MM.1S (cell line): ENCODE measurements around the gene RET.

Experiments
- DNase-seq: peaks from one replicate; pipeline ENCODE4 v3.0.0-alpha.2; 2015
- H2AFZ ChIP-seq: fragments of 300-600 bp; sonication (generic); 2 replicates; pipeline ENCODE4 v1.6.0; 2016; ENCODE audit warnings: antibody characterized with exemption, low read length
- H3F3A ChIP-seq: fragments of 300-600 bp; sonication (generic); 2 replicates; pipeline ENCODE4 v1.6.1; 2016; ENCODE audit warnings: mild to moderate bottlenecking, antibody characterized with exemption, low read length, moderate library complexity, mixed read lengths; ENCODE audit not compliant: insufficient read depth
- H3K27ac ChIP-seq: fragments of 300-600 bp; sonication (generic); 2 replicates; pipeline ENCODE4 v1.5.1; 2016; ENCODE audit warnings: mild to moderate bottlenecking, low read length
- H3K27me3 ChIP-seq: fragments of 300-600 bp; sonication (generic); replicated peaks from 2 replicates; pipeline ENCODE4 v1.6.0; 2016; ENCODE audit warnings: low read length; ENCODE audit not compliant: insufficient read depth
- H3K36me3 ChIP-seq: fragments of 300-600 bp; sonication (generic); replicated peaks from 2 replicates; pipeline ENCODE4 v1.6.1; 2016; ENCODE audit warnings: mild to moderate bottlenecking, low read length, mixed read lengths; ENCODE audit not compliant: insufficient read depth
- H3K4me1 ChIP-seq: fragments of 300-600 bp; sonication (generic); 2 replicates; pipeline ENCODE4 v1.6.1; 2016; ENCODE audit warnings: low read length, mixed read lengths
- H3K4me2 ChIP-seq: fragments of 300-600 bp; sonication (generic); 2 replicates; pipeline ENCODE4 v1.6.0; 2016; ENCODE audit warnings: low read depth, low read length
- H3K4me3 ChIP-seq: fragments of 300-600 bp; sonication (generic); 2 replicates; pipeline ENCODE4 v1.5.1; 2016; ENCODE audit warnings: low read length, mixed read lengths
- H3K79me2 ChIP-seq: fragments of 300-600 bp; sonication (generic); 2 replicates; pipeline ENCODE4 v1.6.1; 2016; ENCODE audit warnings: mixed run types, low read length, mixed read lengths
- H3K9ac ChIP-seq: fragments of 300-600 bp; sonication (generic); 2 replicates; pipeline ENCODE4 v1.6.1; 2016; ENCODE audit warnings: low read length, mixed read lengths
- H3K9me2 ChIP-seq: fragments of 300-600 bp; sonication (generic); replicated peaks from 2 replicates; pipeline ENCODE4 v1.6.1; 2016; ENCODE audit warnings: mild to moderate bottlenecking, low read length, mixed read lengths; ENCODE audit not compliant: insufficient read depth
- H3K9me3 ChIP-seq: fragments of 300-600 bp; sonication (generic); replicated peaks from 2 replicates; pipeline ENCODE4 v1.6.1; 2016; ENCODE audit warnings: mild to moderate bottlenecking, low read length, mixed read lengths; ENCODE audit not compliant: insufficient read depth
- H4K20me1 ChIP-seq: fragments of 300-600 bp; sonication (generic); 2 replicates; pipeline ENCODE4 v1.6.1; 2016; ENCODE audit warnings: mild to moderate bottlenecking, low read length, moderate library complexity, mixed read lengths; ENCODE audit not compliant: insufficient read depth
- EZH2 ChIP-seq: fragments of 300-600 bp; sonication (generic); optimal IDR thresholded peaks from 2 replicates; pipeline ENCODE3; 2017; ENCODE audit warnings: low read depth, mild to moderate bottlenecking, antibody characterized with exemption, low read length, mixed read lengths
- EZH2phosphoT487 ChIP-seq: fragments of 300-600 bp; sonication (generic); IDR thresholded peaks from 2 replicates; pipeline ENCODE4 v1.6.1; 2018; ENCODE audit warnings: antibody characterized with exemption, low read length
- TF ChIP-seq, protein P1 (sequence below): fragments of 300-600 bp; sonication (generic); IDR thresholded peaks from 2 replicates; pipeline ENCODE4 v1.5.1; 2016; ENCODE audit warnings: antibody characterized with exemption, low read length, mixed read lengths

RET gene

DNA sequence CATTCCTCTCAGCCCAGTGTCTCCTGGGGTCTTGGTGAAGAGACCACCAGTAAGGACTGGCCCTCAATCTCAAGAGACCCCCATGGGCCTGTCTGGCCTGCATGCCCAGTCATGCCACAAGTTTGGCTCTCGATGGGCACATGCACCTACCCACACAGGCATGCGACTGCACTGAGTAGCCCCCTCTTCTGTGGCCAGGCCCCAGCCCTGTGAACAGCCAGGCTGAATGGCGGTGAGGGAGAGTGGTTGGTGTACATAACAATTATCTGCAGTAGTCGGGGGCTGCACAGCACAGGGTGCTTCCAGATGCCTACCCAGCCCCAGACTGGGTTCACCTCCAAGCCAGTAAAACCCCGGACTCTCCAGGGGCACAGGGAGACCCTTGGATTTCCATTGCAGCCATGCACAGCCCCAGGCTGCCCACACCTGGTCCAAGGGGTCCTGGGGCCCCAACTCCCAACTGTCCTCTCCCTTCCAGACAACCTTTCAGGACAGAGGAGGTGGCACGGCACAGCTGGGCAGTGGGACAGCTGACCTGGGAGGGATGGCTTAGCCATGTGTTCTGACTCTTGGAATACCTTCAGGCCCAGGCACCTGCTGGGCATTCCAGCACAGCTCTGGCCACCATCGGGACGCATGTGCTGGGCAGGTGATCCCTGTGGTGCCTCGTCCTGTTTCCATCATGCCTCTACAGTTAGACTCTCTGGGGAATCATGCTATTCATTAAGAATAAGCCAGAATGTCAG is 40.3 kb downstream of the RET start:
- Histone ChIP-seq H3K4me3 (no peak overlapping the region), H3K36me3 (no peaks in the 10 kb centered on the region), H4K20me1 (no peaks in the 10 kb centered on the region), H3F3A (no peaks in the 10 kb centered on the region), H3K4me1 (no peaks in the 10 kb centered on the region), H3K27ac (no peak overlapping the region), H2AFZ (no peak overlapping the region), H3K4me2 (no peak overlapping the region), H3K9me2 (no peaks in the 10 kb centered on the region), H3K9me3 (no peaks in the 10 kb centered on the region), H3K27me3 (no peaks in the 10 kb centered on the region), H3K9ac (no peak overlapping the region), H3K79me2 (no peaks in the 10 kb centered on the region)
- no peak for DNase-seq
- no peak for TF ChIP-seq EZH2
- TF ChIP-seq, protein P1, sequence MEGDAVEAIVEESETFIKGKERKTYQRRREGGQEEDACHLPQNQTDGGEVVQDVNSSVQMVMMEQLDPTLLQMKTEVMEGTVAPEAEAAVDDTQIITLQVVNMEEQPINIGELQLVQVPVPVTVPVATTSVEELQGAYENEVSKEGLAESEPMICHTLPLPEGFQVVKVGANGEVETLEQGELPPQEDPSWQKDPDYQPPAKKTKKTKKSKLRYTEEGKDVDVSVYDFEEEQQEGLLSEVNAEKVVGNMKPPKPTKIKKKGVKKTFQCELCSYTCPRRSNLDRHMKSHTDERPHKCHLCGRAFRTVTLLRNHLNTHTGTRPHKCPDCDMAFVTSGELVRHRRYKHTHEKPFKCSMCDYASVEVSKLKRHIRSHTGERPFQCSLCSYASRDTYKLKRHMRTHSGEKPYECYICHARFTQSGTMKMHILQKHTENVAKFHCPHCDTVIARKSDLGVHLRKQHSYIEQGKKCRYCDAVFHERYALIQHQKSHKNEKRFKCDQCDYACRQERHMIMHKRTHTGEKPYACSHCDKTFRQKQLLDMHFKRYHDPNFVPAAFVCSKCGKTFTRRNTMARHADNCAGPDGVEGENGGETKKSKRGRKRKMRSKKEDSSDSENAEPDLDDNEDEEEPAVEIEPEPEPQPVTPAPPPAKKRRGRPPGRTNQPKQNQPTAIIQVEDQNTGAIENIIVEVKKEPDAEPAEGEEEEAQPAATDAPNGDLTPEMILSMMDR, result no peak

DNA sequence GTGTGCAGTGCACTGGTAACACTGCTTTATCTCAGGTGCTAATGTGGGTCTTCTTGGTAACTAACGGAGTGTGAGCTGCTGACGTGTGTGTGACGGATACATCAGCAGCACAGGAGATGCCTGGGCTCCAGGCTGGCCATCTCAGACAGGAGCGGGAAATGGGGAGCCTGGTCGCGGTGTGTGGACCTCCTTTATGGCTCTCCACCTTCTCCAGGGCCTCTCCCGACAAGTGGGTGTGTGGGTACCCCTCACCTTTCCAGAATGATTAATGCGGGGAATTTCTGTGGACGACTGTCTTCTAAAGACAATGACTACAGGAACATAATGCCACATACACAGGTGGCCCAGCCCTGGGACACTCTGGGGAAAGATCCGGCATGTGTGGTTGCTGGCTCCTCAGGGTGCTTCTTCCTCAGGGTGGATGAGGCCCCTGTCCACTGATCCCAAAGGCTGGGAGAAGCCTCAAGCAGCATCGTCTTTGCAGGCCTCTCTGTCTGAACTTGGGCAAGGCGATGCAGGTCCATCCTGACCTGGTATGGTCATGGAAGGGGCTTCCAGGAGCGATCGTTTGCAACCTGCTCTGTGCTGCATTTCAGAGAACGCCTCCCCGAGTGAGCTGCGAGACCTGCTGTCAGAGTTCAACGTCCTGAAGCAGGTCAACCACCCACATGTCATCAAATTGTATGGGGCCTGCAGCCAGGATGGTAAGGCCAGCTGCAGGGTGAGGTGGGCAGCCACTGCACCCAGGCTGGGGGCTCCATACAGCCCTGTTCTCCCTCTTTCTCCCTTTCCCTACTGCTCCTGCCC is 41.1 kb downstream of the RET start:
- TF ChIP-seq EZH2 (no peak), EZH2phosphoT487 (no peak)
- TF ChIP-seq, protein P1, result no peak
- H3F3A ChIP-seq, result no peaks in the 10 kb centered on the region
- H3K4me2 ChIP-seq, result no peak overlapping the region
- H3K9me3 ChIP-seq, result no peaks in the 10 kb centered on the region
- H3K4me3 ChIP-seq, result no peak overlapping the region
- no peak overlapping the region for H3K9ac ChIP-seq
- no peaks in the 10 kb centered on the region for H3K9me2 ChIP-seq
- no peak overlapping the region for H3K27ac ChIP-seq
- no peaks in the 10 kb centered on the region for H3K4me1 ChIP-seq
- no peaks in the 10 kb centered on the region for H3K27me3 ChIP-seq
- no peaks in the 10 kb centered on the region for H4K20me1 ChIP-seq
- no peak overlapping the region for H2AFZ ChIP-seq
- no peak for DNase-seq
- no peaks in the 10 kb centered on the region for H3K36me3 ChIP-seq
- no peaks in the 10 kb centered on the region for H3K79me2 ChIP-seq

DNA sequence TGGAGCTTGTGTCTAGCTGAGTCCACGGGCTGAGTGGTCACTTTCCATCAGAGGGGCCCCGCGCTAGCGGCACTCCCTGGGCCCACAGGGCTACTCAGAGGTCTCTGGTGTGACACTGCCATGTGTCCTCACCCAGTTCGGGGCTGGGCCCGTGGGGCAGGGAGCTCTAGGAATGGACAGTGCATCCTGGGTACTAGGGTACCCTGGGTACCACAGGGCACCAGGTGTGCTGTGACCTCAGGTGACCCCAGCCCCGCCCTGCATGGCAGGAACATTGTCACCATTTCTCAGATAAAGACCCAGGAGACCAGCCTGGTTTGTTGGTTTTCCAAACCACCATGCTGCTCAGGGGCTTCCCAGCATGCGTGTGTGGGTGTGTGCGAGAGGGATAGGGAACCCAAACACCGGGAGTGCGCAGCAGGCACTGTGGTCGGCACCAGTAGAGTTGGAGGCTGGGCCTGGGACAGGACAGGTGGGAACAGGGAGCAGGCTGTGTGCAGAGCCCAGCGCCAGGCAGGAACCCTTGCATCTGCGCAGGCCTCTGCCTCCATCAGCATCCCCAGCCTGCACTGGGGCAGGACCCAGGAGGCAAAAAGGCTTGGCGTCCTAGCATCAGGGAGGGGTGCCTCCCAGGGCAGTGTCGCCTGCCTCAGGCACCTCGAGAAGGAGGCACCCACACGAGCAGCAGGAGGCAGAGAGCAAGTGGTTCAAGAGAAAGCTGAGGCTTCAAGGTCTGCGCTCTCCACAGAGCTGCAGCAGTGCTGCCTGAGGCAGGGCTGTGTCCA is 42.0 kb downstream of the RET start:
- H3F3A ChIP-seq, result no peaks in the 10 kb centered on the region
- H3K4me1 ChIP-seq, result no peaks in the 10 kb centered on the region
- H3K36me3 ChIP-seq, result no peaks in the 10 kb centered on the region
- no peak for DNase-seq
- TF ChIP-seq, protein P1, result no peak
- no peak for TF ChIP-seq EZH2
- TF ChIP-seq EZH2phosphoT487, result no peak
- no peak overlapping the region for H3K4me3 ChIP-seq
- H3K9ac ChIP-seq, result no peak overlapping the region
- no peak overlapping the region for H3K4me2 ChIP-seq
- no peak overlapping the region for H3K27ac ChIP-seq
- no peak overlapping the region for H2AFZ ChIP-seq
- H3K79me2 ChIP-seq, result no peaks in the 10 kb centered on the region
- H3K27me3 ChIP-seq, result no peaks in the 10 kb centered on the region
- no peaks in the 10 kb centered on the region for H3K9me3 ChIP-seq
- H3K9me2 ChIP-seq, result no peaks in the 10 kb centered on the region
- H4K20me1 ChIP-seq, result no peaks in the 10 kb centered on the region
